Activated CD4-positive, CD25-positive, alpha-beta regulatory T cell treated with anti-CD3 and anti-CD28 coated beads, Interleukin-2, amount 50 U/mL, for 24 hours (primary cell): ENCODE results near the gene GCNT4.

Source experiments
- ATAC-seq, 2 donors: fragments of 150-1000 bp; cut with Tn5 transposase; one replicate each; pipeline ENCODE4 v1.10.0; 2021; ENCODE audit warnings: mild to moderate bottlenecking in 1 of 2, moderate library complexity in 1 of 2

Gene GCNT4

GRCh38 chr5:75012748-75013147, 39.6 kb downstream of the GCNT4 start:
- ATAC-seq: no peak

GRCh38 chr5:75010838-75011237, 41.5 kb downstream of the GCNT4 start:
- ATAC-seq: no peak

GRCh38 chr5:75009556-75010345, 42.6 kb downstream of the GCNT4 start:
- ATAC-seq: no peak

DNA sequence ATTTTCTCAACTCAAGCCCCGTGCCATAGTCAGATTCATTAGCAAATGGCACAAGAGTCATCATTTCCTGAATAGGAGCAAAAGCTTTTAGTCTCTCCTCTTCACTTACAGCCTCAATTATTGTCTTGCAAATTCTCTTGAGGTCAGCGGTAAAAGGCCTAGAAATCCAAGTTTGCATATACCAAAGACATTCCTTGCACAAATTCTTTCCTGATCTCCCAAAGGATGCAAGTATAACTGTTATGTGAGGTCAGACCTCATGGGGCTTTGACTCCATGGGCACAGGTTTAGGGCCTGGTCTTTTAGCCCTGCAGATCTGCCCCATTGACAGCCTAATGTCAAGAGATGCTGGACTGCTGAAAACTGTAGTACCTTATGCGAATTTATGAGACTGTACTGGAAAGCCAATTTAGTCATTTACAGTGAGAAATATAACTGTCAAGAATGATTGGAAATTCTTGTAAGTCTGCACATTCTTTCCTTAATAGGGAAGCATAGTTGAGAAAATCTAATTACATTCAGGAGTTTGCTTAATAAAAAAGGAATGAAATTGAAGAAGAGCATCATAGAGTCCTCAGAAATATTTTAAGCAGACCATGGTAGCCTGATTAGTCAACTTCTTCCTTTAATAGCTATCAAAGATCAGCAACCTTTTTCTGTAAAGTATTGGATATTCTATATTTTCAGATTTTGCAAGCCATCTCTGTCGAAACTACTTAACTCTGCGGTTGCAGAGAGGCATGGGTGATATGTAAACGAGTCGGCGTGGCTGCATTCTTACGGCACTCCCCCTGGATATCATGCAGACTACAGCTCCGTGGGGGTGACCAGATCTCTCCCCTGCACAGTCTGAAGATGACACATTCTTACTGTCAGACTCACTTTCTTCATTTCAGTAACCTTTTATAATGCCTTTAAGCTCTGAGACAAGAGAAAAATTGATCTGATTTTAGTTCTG, 45.2 kb downstream of the GCNT4 start:
- no peak for ATAC-seq

DNA sequence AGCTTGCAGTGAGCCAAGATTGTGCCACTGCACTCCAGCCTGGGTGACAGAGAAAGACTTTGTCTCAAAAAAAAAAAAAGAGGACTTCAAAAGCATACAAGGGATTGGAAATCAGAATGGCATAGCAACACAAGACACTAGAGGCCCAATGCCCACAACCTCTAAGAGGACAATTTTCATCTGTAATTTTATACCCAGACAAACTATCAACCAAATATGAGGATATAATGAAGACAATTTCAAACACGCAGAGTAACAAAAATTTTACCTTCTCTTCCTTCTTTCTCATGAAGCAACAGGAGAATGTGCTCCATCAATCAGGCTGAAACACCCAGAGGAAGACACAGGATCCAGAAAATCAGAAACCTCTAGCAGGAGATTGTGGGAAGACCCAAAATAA, 46.8 kb downstream of the GCNT4 start:
- no peak for ATAC-seq
